ENCODE measurements around the gene SLMAP. TPM values are rescaled to one million over a fixed set of nuclear protein-coding genes. Genes with fewer than 3 reads are reported as not detected.

SLMAP gene
- total RNA-seq, 4 donors from 2014 or later: 49.4 to 89.1 (median 61.3) TPM

DNA sequence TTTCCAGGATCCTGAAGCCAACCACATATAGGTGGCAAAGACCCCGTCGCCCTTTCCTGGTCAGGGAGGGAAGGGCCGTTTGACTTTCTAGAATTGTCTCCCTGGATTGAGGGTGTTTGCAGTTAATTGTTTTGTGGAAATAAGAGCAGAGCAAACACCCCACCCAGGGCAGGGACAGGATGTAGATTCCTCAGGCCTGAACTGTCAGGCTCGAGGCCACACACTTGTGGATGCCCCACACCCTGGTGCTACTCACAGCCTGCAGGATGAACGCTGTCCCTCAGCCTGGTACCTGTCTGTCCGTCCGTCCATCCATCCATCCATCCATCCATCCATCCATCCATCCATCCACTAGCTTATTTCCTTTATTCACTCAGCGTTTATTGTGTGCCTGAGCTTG lies 222.2 kb downstream of the SLMAP start:
- H3K27ac ChIP-seq: no peak overlapping the region

More for the DNA sequence above, 222.2 kb downstream of the SLMAP start:
- Histone ChIP-seq H3K4me1 (peaks cover 9% of the 10 kb centered on the region), H3K4me3 (no peak overlapping the region), H3K27me3 (no peaks in the 10 kb centered on the region), H3K36me3 (no peaks in the 10 kb centered on the region), H3K9me3 (no peaks in the 10 kb centered on the region)
- DNase-seq (ENCODE audit: low spot score in 2 of 2): no peak
- WGBS: 73% methylated on average over 8 of the region's 8 CpGs
- TF ChIP-seq EP300 (IDR thresholded peaks at IDR 0.05) (no peak), POLR2A (IDR thresholded peaks at IDR 0.05) (no peak), POLR2AphosphoS5 (IDR thresholded peaks at IDR 0.05) (no peak)
- TF ChIP-seq, protein P1, sequence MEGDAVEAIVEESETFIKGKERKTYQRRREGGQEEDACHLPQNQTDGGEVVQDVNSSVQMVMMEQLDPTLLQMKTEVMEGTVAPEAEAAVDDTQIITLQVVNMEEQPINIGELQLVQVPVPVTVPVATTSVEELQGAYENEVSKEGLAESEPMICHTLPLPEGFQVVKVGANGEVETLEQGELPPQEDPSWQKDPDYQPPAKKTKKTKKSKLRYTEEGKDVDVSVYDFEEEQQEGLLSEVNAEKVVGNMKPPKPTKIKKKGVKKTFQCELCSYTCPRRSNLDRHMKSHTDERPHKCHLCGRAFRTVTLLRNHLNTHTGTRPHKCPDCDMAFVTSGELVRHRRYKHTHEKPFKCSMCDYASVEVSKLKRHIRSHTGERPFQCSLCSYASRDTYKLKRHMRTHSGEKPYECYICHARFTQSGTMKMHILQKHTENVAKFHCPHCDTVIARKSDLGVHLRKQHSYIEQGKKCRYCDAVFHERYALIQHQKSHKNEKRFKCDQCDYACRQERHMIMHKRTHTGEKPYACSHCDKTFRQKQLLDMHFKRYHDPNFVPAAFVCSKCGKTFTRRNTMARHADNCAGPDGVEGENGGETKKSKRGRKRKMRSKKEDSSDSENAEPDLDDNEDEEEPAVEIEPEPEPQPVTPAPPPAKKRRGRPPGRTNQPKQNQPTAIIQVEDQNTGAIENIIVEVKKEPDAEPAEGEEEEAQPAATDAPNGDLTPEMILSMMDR (IDR thresholded peaks at IDR 0.05): no peak

Other genes with a start within 250 kb of the SLMAP start
- under 1 TPM in 1 of 4 donors, not detected in 3; 0.73 TPM for gene DNAH12, start 212.0 kb upstream of the SLMAP start, total RNA-seq
- 10 to 100 TPM; 19.6 to 28.7 (median 25.0) TPM for gene PDE12, start 200.0 kb upstream of the SLMAP start, total RNA-seq
- 10 to 100 TPM; 50.9 to 72.1 (median 63.4) TPM for gene ARF4, start 159.0 kb upstream of the SLMAP start, total RNA-seq
- 10 to 100 TPM; 17.4 to 26.9 (median 18.8) TPM for gene DENND6A, start 63.2 kb upstream of the SLMAP start, total RNA-seq

All from suprapubic skin (tissue), 4 donors.